ENCODE measurements around the gene ZNF582.

DNA sequence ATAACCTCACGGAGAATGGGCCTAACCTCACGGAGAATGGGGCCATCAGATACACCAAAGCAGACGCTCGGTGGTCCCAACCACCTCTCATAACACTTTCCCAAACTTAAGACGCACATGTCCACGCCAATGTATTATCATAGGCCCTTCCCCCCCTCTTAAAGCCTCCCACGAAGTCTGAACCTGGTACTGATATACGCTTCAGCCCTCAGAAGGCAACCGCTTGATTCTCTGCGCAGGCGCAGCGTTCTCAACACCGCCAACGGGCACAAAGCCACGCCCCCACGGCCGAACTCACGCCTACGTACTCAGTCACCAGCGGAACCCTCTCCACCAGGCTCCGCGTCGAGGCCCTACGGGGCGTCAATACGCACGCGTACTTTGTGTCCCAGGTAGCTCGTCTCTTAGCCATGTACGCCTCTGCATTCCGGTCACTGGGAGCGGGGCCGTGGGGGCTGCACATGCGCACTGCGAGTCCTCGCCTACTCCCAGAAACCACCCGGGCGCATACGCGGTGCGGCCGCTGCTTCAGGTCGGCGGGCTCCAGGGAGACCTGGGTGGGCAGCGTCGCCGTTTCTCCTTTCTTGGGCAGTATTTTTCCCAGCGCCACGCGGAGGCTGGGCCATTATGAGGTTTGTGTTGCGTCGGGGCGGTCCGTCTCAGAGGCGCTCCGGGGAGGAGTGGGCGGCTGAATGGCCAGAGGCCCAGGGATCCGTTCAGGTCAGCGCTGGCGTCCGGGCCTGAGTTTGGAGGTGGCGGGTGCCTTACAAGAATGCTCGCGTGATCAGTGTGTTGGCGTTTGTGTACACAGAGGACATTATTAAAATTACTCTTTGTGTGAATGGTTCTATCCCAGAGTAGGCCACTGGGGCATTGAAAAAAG, 25.3 kb downstream of the ZNF582 start:
- TF ChIP-seq, protein P1, sequence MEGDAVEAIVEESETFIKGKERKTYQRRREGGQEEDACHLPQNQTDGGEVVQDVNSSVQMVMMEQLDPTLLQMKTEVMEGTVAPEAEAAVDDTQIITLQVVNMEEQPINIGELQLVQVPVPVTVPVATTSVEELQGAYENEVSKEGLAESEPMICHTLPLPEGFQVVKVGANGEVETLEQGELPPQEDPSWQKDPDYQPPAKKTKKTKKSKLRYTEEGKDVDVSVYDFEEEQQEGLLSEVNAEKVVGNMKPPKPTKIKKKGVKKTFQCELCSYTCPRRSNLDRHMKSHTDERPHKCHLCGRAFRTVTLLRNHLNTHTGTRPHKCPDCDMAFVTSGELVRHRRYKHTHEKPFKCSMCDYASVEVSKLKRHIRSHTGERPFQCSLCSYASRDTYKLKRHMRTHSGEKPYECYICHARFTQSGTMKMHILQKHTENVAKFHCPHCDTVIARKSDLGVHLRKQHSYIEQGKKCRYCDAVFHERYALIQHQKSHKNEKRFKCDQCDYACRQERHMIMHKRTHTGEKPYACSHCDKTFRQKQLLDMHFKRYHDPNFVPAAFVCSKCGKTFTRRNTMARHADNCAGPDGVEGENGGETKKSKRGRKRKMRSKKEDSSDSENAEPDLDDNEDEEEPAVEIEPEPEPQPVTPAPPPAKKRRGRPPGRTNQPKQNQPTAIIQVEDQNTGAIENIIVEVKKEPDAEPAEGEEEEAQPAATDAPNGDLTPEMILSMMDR (IDR thresholded peaks at IDR 0.05) = peak in 1 of 5 experiments; percentile 13
- TF ChIP-seq POLR2A (IDR thresholded peaks at IDR 0.05) (peak; percentile 52), EP300 (IDR thresholded peaks at IDR 0.05; ENCODE audit: low read depth) (no peak), POLR2AphosphoS5 (IDR thresholded peaks at IDR 0.05) (peak in 2 of 3 donors; percentile 14 to 45)
